Cardiac septum (tissue), 1 donor: ENCODE measurements around the gene AKAP8. TPM values are rescaled to one million over a fixed set of nuclear protein-coding genes. Genes with fewer than 3 reads are reported as not detected.
"Not testable (repeated sequence)": the region's sequence is repeated elsewhere in the genome, so short reads cannot be mapped to it uniquely, and the experiment has no call there.

Experiments
- DNase-seq: peaks from one replicate; pipeline ENCODE4 v3.0.0-alpha.2; 2020; ENCODE audit warnings: low spot score
- intact Hi-C: fragments of 100-400 bp; cut with DNase I; formaldehyde crosslinking; loops from one replicate; pipeline ENCODE4 v1.14.0; 2022
- total RNA-seq: library from RNA; stranded (reverse); fragmentation: NEBNext Ultra II Directional; extraction: Animal tissue kit (Norgen Biotek cat#: 25700); gene quantifications from one replicate; pipeline ENCODE4 v1.2.1, GENCODE V29; 2021
- donor health status: DM: no; HTN: no; CAD: no.

The AKAP8 gene
- total RNA-seq, 1 donor from 2014 or later, result 19.2 TPM

DNA sequence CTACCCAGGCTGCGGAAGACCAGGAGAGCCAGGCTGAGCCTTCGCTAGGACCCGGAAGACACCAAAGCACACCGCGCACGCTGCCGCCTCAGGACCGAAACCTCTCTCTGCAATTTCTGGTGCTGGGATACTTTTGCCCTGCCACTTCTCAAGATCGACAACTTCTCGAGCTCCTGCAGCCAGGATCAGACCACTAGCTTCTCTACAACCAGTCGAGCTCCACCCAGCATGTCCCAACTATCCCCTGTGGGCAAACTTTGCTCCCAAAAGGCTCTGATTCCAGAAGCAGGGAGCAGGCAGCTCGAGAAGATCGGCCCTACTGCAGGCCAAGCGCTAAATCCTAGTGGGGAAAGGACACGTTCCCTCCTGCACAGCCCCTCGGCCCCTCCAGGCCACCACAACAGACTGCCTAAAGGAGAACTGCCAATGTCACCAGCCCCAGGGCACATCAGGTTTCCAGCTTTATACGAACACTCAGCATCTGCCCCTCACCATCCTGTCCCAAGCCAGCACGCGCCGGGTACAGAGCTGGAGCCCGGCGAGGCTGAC is 979 bp downstream of the AKAP8 start:
- intact Hi-C loops, result loop anchor here (1.0 to 2.0 kb wide), 2 partner anchors 40 to 114 kb away; partner anchors contain the start of gene AKAP8L
- no peak for DNase-seq

- intact Hi-C loops, result loop anchor here (5.0 kb wide), 1 partner anchor 182 kb away; no protein-coding TSS in a partner anchor
- no peak for DNase-seq
Observed at GRCh38 chr19:15374796-15375440, 4.7 kb downstream of the AKAP8 start.

DNA sequence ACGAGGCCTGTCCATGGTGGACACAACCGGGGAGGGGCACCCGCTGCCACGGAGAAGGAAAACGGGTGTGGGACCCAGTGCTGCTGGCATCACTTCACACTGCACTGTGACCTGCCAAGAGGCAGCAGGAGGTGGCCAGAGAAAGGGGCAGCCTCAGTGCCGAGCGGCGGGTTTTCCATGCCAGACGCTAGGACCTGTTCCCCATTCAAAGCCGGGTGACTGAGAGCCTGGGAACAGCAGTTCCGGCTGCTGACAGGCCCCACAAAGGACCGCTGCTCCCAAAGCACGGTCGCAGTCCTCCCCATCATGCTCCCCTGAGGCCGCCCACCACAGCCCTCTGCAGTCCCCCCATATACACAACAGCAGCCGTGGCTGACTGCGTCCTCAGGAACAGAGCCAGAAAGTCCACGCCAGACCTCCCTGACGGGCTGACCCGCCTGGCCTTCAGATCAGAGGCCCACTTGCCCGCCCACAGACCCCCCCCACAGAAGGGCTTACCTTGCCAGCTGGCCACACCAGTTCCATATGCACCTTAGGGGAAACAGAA is 5.4 kb downstream of the AKAP8 start:
- DNase-seq, result no peak
- intact Hi-C loops, result loop anchor here (5.0 kb wide), 1 partner anchor 183 kb away; no protein-coding TSS in a partner anchor

GRCh38 chr19:15373644-15374043 is 5.9 kb downstream of the AKAP8 start:
- intact Hi-C loops, result loop anchor here (5.0 kb wide), 1 partner anchor 184 kb away; no protein-coding TSS in a partner anchor
- no peak for DNase-seq

DNA sequence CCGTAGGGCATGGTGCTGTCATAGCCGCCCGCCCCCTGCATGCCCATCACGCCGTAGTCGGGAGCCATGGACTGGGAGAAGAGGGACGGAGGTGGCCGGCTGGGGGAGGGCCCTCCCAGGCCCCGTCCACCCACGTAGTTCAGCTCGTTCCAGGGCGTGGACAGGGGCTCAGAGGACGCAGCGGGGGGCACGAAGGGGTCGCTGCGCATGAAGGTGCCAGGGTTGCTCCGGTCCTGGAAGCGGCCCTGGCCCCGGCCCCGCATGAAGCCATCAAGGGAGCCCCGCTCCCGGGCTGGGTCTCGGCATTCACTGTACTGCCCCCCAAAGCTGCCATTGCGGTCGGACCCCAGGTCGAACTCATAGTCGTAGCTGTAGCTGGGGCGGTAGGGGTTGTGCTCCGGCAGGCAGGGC is 6.7 kb downstream of the AKAP8 start:
- intact Hi-C loops, result loop anchor here (5.0 kb wide), 1 partner anchor 184 kb away; no protein-coding TSS in a partner anchor
- no peak for DNase-seq

DNA sequence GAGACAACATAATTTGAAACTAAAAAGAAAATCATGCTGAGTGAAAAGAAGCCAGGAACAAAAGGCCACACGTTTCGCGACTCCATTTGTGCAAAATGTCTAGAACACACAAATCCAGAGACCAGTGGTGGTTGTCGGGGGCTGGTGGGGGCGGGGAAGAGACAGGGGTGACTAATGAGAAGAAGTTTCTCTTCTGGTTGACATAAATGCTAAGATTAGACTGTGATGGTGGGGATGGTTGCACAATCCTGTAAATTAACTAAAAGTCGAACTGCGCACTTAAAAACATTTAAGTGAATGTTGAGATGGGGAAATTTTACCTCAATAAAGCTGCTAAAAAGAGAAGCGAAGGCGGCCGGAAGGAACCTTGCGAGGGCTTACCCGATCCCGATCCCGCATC is 7.1 kb downstream of the AKAP8 start:
- DNase-seq, result no peak
- intact Hi-C loops, result loop anchor here (5.0 kb wide), 1 partner anchor 185 kb away; no protein-coding TSS in a partner anchor

DNA sequence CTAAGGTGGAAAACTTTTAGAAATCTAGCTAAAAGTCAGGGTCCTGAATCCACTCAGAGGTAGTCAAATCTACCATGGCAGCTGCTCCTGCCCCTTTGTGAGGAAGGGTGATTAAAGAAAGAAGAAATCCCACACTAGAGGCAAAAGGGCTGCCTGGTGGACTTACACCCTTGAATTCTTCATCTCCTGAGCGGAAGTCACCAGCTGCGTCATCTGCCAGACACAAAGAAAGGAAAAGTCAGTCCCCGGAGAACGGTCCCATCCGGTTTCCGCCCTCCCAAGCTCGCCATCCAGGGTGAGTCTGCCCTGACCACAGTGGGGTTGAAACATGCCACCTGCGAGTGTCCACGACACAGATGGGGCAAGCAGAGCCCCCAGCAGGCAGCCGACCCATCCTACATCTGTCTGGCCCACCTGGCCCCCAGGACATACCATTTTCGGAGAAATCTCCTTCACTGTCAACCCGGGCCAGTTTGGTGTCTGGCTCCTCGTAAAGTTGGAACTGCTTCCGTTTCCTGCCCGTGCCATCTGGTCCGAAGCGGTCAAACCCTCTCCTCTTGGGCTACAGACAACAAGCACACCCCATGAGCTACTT is 7.7 kb downstream of the AKAP8 start:
- no peak for DNase-seq
- intact Hi-C loops, result loop anchor here (5.0 kb wide), 1 partner anchor 185 kb away; no protein-coding TSS in a partner anchor

DNA sequence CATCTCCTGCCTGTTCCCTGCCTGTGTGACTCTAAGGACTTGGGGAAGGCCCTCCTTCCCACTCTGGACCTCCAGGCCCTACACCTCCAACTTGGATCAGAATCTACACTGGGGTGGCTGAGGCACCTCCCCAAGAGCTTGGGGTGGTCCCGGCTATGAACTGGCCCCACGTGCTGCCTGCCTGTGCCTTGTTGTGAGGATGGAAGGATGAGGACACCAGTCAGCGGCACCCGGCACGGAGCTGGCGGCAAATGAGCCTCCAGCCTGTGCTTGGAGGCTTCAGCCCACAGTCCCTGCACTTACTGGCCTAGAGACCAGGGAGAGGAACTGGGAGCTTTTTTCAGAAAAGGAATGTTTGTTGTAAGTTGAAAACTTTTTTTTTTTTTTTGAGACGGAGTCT is 8.5 kb downstream of the AKAP8 start:
- no peak for DNase-seq
- intact Hi-C loops, result loop anchor here (5.0 kb wide), 1 partner anchor 186 kb away; no protein-coding TSS in a partner anchor

- intact Hi-C loops, result no loop called here
- no peak for DNase-seq
Observed at GRCh38 chr19:15369594-15369891, 10.0 kb downstream of the AKAP8 start.

GRCh38 chr19:15368798-15369593 is 10.6 kb downstream of the AKAP8 start:
- no peak for DNase-seq
- intact Hi-C loops, result no loop called here

GRCh38 chr19:15368051-15368632 is 11.4 kb downstream of the AKAP8 start:
- intact Hi-C loops, result no loop called here
- no peak for DNase-seq

GRCh38 chr19:15367439-15367838 is 12.1 kb downstream of the AKAP8 start:
- no peak for DNase-seq
- intact Hi-C loops, result no loop called here

DNA sequence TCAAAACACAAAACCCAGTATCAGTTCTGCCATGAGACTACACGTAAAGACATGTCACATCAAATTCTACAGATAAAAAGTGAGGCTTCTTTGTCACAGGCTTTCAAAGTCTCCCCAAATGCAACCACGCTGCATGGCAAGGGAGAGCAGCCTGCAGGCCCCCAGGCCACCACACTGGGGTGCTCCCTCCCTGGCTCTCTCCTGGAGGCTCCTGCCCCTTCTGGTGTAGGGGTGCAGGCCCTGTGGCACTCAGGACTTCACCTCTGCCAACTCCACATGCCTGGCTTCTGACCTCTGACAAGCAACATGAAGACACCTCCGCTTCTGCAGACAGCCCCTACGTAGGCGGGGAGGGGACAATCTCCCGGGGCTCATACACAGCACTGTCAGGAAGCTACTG is 14.3 kb downstream of the AKAP8 start:
- intact Hi-C loops, result no loop called here
- no peak for DNase-seq

DNA sequence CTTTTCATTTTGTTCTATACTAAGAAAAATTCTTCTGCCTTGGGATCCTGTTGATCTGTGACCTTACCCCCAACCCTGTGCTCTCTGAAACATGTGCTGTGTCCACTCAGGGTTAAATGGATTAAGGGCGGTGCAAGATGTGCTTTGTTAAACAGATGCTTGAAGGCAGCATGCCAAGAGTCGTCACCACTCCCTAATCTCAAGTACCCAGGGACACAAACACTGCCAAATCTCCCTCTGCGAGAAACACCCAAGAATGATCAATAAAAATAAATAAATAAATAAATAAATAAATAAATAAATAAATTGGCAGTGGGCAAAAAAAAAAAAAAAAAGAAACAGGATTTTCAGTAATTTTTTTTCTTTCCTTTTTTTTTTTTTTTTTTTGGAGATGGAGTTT is 15.8 kb downstream of the AKAP8 start:
- DNase-seq, intact Hi-C loops: not testable (repeated sequence)

DNA sequence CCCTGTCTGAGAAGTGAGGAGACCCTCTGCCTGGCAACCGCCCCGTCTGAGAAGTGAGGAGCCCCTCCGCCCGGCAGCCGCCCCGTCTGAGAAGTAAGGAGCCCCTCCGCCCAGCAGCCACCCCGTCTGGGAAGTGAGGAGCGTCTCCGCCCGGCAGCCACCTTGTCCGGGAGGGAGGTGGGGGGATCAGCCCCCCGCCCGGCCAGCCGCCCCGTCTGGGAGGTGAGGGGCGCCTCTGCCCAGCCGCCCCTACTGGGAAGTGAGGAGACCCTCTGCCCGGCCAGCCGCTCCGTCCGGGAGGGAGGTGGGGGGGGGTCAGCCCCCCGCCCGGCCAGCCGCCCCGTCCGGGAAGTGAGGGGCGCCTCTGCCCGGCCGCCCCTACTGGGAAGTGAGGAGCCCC is 16.5 kb downstream of the AKAP8 start:
- DNase-seq, intact Hi-C loops: not testable (repeated sequence)

GRCh38 chr19:15360015-15360414 is 19.6 kb downstream of the AKAP8 start:
- DNase-seq, intact Hi-C loops: not testable (repeated sequence)

GRCh38 chr19:15358918-15359317 is 20.7 kb downstream of the AKAP8 start:
- DNase-seq, result no peak
- intact Hi-C loops, result no loop called here

- no peak for DNase-seq
- intact Hi-C loops, result no loop called here
Observed at GRCh38 chr19:15357906-15358305, 21.7 kb downstream of the AKAP8 start.

- DNase-seq, result no peak
- intact Hi-C loops, result no loop called here
Observed at GRCh38 chr19:15354566-15355296, 24.9 kb downstream of the AKAP8 start.
